Esophagus (tissue), 2 donors: Measurements from ENCODE around the gene DNM1. TPM values are rescaled to one million over a fixed set of nuclear protein-coding genes. Genes with fewer than 3 reads are reported as not detected.

Experiments
- H3K27ac ChIP-seq, 2 donors: one replicate each; pipeline ENCODE4 v1.5.1; 2013; ENCODE audit warnings: low read depth in 2 of 2, mild to moderate bottlenecking in 2 of 2, inconsistent platforms in 1 of 2, low read length in 1 of 2, moderate library complexity in 1 of 2
- H3K27me3 ChIP-seq, 2 donors: one replicate each; pipeline ENCODE4 v1.6.1; 2013; ENCODE audit warnings: low read length in 2 of 2, control low read depth in 1 of 2, mild to moderate bottlenecking in 1 of 2; ENCODE audit not compliant: insufficient read depth in 2 of 2, control insufficient read depth in 1 of 2
- H3K36me3 ChIP-seq, 2 donors: one replicate each; pipeline ENCODE4 v1.6.1; 2013; ENCODE audit warnings: low read length in 1 of 2; ENCODE audit not compliant: control insufficient read depth in 2 of 2, insufficient read depth in 2 of 2
- H3K4me1 ChIP-seq, 2 donors: one replicate each; pipeline ENCODE4 v1.6.1; 2013; ENCODE audit warnings: low read length in 1 of 2; ENCODE audit not compliant: control insufficient read depth in 2 of 2, insufficient read depth in 2 of 2
- H3K4me3 ChIP-seq, 2 donors: one replicate each; pipeline ENCODE4 v1.5.1; 2013; ENCODE audit warnings: low read length in 2 of 2, mild to moderate bottlenecking in 2 of 2, low read depth in 1 of 2, moderate library complexity in 1 of 2
- H3K9me3 ChIP-seq, 2 donors: one replicate each; pipeline ENCODE4 v1.6.1; 2013; ENCODE audit warnings: mild to moderate bottlenecking in 2 of 2, low read depth in 1 of 2, low read length in 1 of 2, moderate library complexity in 1 of 2; ENCODE audit not compliant: control insufficient read depth in 2 of 2, insufficient read depth in 1 of 2
- WGBS, 2 donors: extraction: QIAGEN DNeasy Blood & Tissue Kit; methylation state at CpG; one replicate each; pipeline ENCODE4 v1.1.7; 2013; 5-methylcytosine and 5-hydroxymethylcytosine counted together
- polyA plus RNA-seq, 2 donors: library from polyadenylated mRNA; stranded (reverse); fragments of 200-250 nt; gene quantifications; one replicate each; pipeline ENCODE4 v1.2.3, GENCODE V29; 2013
- donor health status: healthy with polysubstance abuse.
- donor health status: Bipolar disorder and iron deficiency.

Gene DNM1
- polyA plus RNA-seq, 2 donors: 2.4 to 4.6 TPM

- peaks cover 6 to 8% of the 10 kb centered on the region in 2 donors for H3K4me1 ChIP-seq
- no peaks in the 10 kb centered on the region for H3K9me3 ChIP-seq
- H3K4me3 ChIP-seq: peak overlapping the region; percentile 54 to 61
- H3K27me3 ChIP-seq: peaks cover 0 to 5% of the 10 kb centered on the region in 2 donors
- peak overlapping the region in 1 of 2 donors; percentile 28 for H3K27ac ChIP-seq
- 1 to 3% methylated on average over 62 to 67 of the region's 67 CpGs for WGBS, 2 donors
- no peaks in the 10 kb centered on the region for H3K36me3 ChIP-seq
Observed at GRCh38 chr9:128203707-128204551, 750 bp downstream of the DNM1 start.

GRCh38 chr9:128204858-128205257 is 1.7 kb downstream of the DNM1 start:
- Histone ChIP-seq H3K4me3 (no peak overlapping the region), H3K27ac (no peak overlapping the region), H3K4me1 (peaks cover 6 to 8% of the 10 kb centered on the region in 2 donors), H3K36me3 (no peaks in the 10 kb centered on the region), H3K27me3 (peaks cover 0 to 5% of the 10 kb centered on the region in 2 donors), H3K9me3 (no peaks in the 10 kb centered on the region)
- 81 to 86% methylated on average over 7 of the region's 7 CpGs for WGBS, 2 donors

DNA sequence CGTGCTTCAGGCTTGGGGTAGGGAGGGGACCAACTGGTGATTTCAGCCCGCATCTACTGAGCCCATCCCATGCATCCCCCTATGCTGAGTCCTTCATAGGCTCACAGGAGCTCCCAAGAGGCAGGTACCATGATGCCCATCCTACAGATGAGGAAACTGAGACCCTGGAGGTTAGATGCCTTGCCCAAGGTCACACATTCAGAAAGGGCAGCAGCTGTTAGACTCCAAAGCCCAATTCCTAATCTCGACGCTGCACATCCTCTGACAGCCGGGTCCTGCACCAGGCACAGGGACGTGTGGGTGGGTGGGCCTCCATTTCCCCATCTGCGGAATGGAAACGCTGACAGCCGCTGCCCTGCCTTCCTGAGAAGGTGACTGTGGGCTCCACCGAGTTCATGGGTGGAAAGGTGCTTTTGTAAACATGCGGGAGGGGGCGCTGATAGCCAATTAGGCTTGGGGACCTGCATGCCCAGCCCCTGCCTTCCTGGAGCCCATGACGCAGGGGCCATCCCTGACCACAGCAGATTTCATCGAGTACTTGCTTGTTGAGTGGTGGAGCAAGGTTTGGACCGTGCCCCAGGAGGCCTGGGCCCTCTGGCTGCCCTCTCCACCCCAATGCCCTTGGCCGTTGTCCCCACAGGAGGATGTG is 2.2 kb downstream of the DNM1 start:
- H3K27ac ChIP-seq: no peak overlapping the region
- peaks cover 6 to 8% of the 10 kb centered on the region in 2 donors for H3K4me1 ChIP-seq
- 81 to 83% methylated on average over 16 of the region's 16 CpGs for WGBS, 2 donors
- no peaks in the 10 kb centered on the region for H3K9me3 ChIP-seq
- peaks cover 0 to 5% of the 10 kb centered on the region in 2 donors for H3K27me3 ChIP-seq
- no peak overlapping the region for H3K4me3 ChIP-seq
- no peaks in the 10 kb centered on the region for H3K36me3 ChIP-seq

- 79 to 87% methylated on average over 3 of the region's 3 CpGs for WGBS, 2 donors
- Histone ChIP-seq H3K36me3 (no peaks in the 10 kb centered on the region), H3K9me3 (no peaks in the 10 kb centered on the region), H3K4me3 (no peak overlapping the region), H3K27ac (no peak overlapping the region), H3K27me3 (peaks cover 0 to 5% of the 10 kb centered on the region in 2 donors), H3K4me1 (peaks cover 6 to 8% of the 10 kb centered on the region in 2 donors)
Observed at GRCh38 chr9:128206484-128206883, 3.3 kb downstream of the DNM1 start.

DNA sequence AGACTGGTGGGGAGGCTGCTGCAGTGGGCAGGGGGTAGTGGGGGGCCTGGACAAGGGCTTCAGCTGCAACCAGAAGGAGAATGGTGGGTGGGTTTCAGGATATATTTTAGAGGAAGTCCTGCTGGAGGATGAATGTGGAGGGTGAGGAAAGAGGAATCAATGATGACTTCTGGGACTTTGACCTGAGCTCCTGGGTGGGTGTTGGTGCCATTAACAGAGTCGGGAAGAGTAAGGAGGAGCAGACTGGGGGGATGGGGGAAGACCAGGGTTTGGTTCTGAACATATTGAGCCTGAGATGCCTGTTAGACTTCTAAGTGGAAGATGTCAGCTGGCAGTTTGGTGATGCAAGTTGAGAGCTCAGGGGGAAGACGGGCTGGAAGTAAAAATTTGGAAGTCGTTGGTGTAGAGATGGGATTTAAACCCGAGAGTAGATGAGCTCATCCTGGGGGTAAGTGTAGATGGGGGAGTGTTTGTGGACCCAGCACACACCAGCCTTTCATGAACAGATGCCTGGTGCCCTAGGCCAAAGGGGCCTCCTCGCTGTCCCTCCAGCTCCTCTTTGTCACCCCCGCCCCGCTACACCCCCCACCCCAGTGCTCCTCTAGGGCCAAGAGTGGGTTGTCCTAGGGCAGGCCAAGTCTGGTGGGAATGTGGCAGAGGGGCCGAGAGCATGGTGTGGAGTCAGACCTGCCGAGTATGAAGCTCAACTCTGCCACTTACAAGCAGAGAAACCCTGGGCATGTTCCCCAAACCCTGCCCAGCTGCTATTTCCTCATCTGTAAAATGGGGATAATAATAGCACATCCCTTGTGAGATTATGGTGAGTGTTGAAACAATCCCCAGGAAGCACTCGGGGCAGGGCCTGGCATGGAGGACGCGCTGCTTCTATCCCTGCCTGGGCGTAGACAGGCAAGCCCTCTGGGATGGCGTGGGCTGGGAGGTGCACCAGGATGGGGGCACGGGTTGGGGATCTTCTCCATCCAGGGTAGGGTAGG is 4.0 kb downstream of the DNM1 start:
- no peaks in the 10 kb centered on the region for H3K36me3 ChIP-seq
- no peaks in the 10 kb centered on the region for H3K9me3 ChIP-seq
- H3K4me3 ChIP-seq: no peak overlapping the region
- H3K4me1 ChIP-seq: peaks cover 6 to 8% of the 10 kb centered on the region in 2 donors
- WGBS, 2 donors: 75 to 76% methylated on average over 15 of the region's 15 CpGs
- H3K27ac ChIP-seq: no peak overlapping the region
- peaks cover 0 to 5% of the 10 kb centered on the region in 2 donors for H3K27me3 ChIP-seq

- 58 to 76% methylated on average over 7 of the region's 7 CpGs for WGBS, 2 donors
- no peak overlapping the region for H3K27ac ChIP-seq
- H3K4me1 ChIP-seq: peaks cover 6 to 8% of the 10 kb centered on the region in 2 donors
Observed at GRCh38 chr9:128208386-128208785, 5.2 kb downstream of the DNM1 start.

DNA sequence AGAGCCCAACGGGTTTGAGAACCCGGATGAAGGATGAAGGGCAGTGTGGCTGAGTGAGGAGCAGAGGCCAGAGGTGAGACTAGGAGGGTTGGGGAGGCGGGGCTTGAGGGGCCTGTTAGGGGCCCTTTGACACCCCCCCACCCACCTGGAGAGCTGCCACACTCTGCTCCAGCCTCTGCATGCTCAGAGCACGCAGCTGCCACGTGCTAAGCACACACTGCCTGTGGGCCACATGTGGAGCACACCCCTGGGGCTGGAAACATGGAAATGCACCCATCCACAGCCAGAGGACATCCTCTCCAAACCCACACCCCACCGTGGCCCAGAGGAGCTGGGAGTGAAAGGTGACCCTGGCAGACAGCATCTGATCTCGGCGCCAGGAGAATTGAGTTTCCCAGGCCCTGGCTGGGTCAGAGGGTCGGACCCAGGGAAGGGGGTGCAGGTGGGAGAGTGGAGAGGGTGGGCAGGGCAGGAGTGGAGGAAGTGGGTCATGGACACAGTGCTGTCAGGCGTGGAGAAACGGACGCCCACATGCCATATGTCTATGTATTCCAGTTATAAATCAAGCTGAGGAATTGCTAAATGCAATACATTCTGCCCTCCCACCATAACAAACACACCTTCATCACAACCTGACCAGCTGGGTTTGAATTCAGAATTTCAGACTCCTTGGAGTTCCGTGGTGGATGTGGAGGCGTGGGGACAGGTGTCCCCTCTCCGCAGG is 5.9 kb downstream of the DNM1 start:
- Histone ChIP-seq H3K27me3 (peaks cover 0 to 5% of the 10 kb centered on the region in 2 donors), H3K27ac (no peak overlapping the region), H3K36me3 (no peaks in the 10 kb centered on the region), H3K9me3 (no peaks in the 10 kb centered on the region), H3K4me1 (peaks cover 1 to 3% of the 10 kb centered on the region in 2 donors), H3K4me3 (no peak overlapping the region)
- 72 to 74% methylated on average over 15 of the region's 15 CpGs for WGBS, 2 donors

More at GRCh38 chr9:128208386-128208785, 5.2 kb downstream of the DNM1 start:
- no peak overlapping the region for H3K4me3 ChIP-seq
- no peaks in the 10 kb centered on the region for H3K36me3 ChIP-seq
- H3K27me3 ChIP-seq: peaks cover 0 to 5% of the 10 kb centered on the region in 2 donors
- H3K9me3 ChIP-seq: no peaks in the 10 kb centered on the region

DNA sequence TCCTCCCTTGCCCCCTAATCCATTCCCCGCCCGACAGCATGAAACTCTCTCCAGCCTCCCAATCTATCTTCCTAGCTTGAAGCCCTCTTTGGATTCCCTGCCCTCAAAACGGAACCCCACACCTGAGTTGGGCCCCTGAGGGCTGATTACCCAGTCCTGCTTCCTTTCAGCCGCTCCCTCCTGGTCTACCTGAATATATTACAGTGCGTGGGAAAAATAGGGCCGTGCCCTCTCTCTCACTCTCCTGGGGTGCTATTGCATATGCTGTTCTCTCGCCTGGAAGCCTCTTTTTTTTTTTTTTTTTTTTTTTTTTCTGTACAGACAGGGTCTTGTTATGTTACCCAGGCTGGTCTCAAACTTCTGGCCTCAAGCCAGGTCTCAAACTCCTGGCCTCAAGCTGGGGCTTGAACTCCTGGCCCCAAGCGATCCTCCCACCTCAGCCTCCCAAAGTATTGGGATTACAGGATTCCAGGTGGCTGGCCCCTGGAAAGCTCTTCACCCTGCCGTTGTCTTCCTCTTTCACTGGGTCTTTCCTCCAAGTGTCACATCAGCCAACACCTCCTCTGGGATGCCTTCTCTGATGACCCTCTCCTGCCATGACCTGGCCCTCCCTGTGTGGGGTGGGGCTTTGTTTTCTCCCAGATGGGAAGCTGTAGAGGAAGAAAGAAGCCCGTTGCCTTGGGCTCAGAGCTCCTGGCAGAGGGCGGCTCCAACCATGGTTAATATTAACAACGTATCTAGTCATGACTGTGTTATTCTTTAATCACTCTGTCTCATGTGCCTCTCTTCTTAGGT is 8.2 kb downstream of the DNM1 start:
- Histone ChIP-seq H3K36me3 (no peaks in the 10 kb centered on the region), H3K4me1 (peaks cover 0 to 4% of the 10 kb centered on the region in 2 donors), H3K4me3 (no peak overlapping the region), H3K27me3 (no peaks in the 10 kb centered on the region), H3K27ac (no peak overlapping the region), H3K9me3 (no peaks in the 10 kb centered on the region)
- 50% methylated on average over 12 of the region's 12 CpGs for WGBS, 2 donors
